ENCODE measurements around the gene POU4F2.

GRCh38 chr4:146674829-146675570, 36.3 kb downstream of the POU4F2 start:
- TF ChIP-seq, protein P1, sequence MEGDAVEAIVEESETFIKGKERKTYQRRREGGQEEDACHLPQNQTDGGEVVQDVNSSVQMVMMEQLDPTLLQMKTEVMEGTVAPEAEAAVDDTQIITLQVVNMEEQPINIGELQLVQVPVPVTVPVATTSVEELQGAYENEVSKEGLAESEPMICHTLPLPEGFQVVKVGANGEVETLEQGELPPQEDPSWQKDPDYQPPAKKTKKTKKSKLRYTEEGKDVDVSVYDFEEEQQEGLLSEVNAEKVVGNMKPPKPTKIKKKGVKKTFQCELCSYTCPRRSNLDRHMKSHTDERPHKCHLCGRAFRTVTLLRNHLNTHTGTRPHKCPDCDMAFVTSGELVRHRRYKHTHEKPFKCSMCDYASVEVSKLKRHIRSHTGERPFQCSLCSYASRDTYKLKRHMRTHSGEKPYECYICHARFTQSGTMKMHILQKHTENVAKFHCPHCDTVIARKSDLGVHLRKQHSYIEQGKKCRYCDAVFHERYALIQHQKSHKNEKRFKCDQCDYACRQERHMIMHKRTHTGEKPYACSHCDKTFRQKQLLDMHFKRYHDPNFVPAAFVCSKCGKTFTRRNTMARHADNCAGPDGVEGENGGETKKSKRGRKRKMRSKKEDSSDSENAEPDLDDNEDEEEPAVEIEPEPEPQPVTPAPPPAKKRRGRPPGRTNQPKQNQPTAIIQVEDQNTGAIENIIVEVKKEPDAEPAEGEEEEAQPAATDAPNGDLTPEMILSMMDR (IDR thresholded peaks at IDR 0.05; ENCODE audit: insufficient read depth, low read length, poor library complexity, severe bottlenecking): no peak
- TF ChIP-seq EZH2phosphoT487 (conservative IDR thresholded peaks at IDR 0.05; ENCODE audit: low read length): no peak

All from SU-DHL-6 (cell line).